Measurements from ENCODE around the gene CIAO1. TPM values are rescaled to one million over a fixed set of nuclear protein-coding genes. Genes with fewer than 3 reads are reported as not detected.

Gene CIAO1
- total RNA-seq, 1 donor from 2014 or later, result 79.4 TPM

Other genes with a start within 250 kb of the CIAO1 start
- 6.7 TPM for gene GPAT2, start 231.3 kb upstream of the CIAO1 start, total RNA-seq
- 1.1 TPM for gene ADRA2B, start 149.7 kb upstream of the CIAO1 start, total RNA-seq
- gene ASTL, start 127.7 kb upstream of the CIAO1 start, total RNA-seq, result not detected
- 2.6 TPM for gene DUSP2, start 120.8 kb upstream of the CIAO1 start, total RNA-seq
- 95.0 TPM for gene STARD7, start 57.4 kb upstream of the CIAO1 start, total RNA-seq
- gene TMEM127, start 228 bp upstream of the CIAO1 start, total RNA-seq, result 52.6 TPM
- gene SNRNP200, start 39.3 kb downstream of the CIAO1 start, total RNA-seq, result 139 TPM
- 1.7 TPM for gene ITPRIPL1, start 59.1 kb downstream of the CIAO1 start, total RNA-seq
- 1.3 TPM for gene NCAPH, start 69.5 kb downstream of the CIAO1 start, total RNA-seq
- gene NEURL3, start 239.1 kb downstream of the CIAO1 start, total RNA-seq, result 0.70 TPM